Esophagus muscularis mucosa (tissue), 4 donors: ENCODE results near the gene CCDC34.

Source experiments
- CTCF ChIP-seq, 3 experiments: fragments of 200-600 bp in 2 of 3; fragments of 450-650 bp in 1 of 3; sonication (generic) in 2 of 3; IDR thresholded peaks; one replicate each; pipeline ENCODE4 v1.5.1; 2017 to 2019; ENCODE audit warnings: antibody characterized with exemption in 3 of 3, mild to moderate bottlenecking in 2 of 3, moderate library complexity in 1 of 3
- EP300 ChIP-seq: sonication (generic); formaldehyde crosslinking; IDR thresholded peaks from one replicate; pipeline ENCODE4 v1.6.1; 2017; ENCODE audit warnings: antibody characterized with exemption
- POLR2A ChIP-seq: fragments of 450-650 bp; IDR thresholded peaks from one replicate; pipeline ENCODE4 v1.6.1; 2017; ENCODE audit warnings: antibody characterized with exemption, moderate library complexity, mild to moderate bottlenecking, low read depth

- TF ChIP-seq CTCF (IDR thresholded peaks at IDR 0.05) (no peak), POLR2A (no peak), EP300 (no peak)
Measured at GRCh38 chr11:27373392-27373791, 10.4 kb upstream of the CCDC34 start.
